AG10803 (cell line): ENCODE data around the gene IGFBP6.
A peak's percentile ranks its signal among the peaks of the same experiment; 100 is the strongest.

Source experiments
- DNase-seq: peaks from one replicate; pipeline ENCODE4 v3.0.0; 2010; ENCODE audit warnings: low read depth
- H3K4me3 ChIP-seq: 2 replicates; pipeline ENCODE4 v1.5.1; 2011; ENCODE audit warnings: mild to moderate bottlenecking, low read length, control low read depth
- TF ChIP-seq, protein P1 (sequence below): conservative IDR thresholded peaks from 2 replicates; pipeline ENCODE4 v1.5.1; 2011; ENCODE audit warnings: mild to moderate bottlenecking, low read length, control low read depth, inconsistent platforms

Gene IGFBP6

DNA sequence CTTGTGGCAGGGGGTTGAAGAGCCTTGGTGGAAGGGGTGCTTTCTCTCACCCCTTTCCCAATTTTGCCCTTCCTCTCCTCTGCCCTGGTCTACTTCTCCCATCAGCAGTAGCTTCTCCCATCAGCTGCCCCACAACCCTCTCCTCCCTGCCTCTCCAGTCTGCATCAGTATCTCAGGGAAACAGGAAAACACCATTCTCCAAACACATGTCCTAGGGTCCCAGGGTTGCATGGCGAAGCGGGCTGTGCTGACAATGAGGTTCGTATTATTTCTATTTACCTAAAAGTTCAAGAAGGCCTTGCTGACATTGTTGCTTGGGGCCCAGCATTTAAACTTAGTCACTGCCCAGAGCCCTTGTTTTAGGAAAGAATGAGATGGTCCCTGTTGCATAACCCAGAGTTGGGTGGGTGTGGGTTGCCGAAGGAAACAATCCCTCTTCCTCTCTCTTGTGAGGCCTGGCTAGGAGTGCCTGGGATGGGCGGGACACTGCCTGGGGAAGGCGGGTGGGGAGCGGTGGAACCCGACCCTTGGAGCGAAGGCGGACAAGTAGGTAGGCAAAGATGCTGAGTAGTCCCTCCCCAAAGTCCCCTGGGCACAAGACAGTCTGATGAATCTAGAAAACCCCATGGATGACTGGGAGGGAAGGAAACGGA is 1.3 kb upstream of the IGFBP6 start:
- peak overlapping the region; percentile 64 for H3K4me3 ChIP-seq
- TF ChIP-seq, protein P1, sequence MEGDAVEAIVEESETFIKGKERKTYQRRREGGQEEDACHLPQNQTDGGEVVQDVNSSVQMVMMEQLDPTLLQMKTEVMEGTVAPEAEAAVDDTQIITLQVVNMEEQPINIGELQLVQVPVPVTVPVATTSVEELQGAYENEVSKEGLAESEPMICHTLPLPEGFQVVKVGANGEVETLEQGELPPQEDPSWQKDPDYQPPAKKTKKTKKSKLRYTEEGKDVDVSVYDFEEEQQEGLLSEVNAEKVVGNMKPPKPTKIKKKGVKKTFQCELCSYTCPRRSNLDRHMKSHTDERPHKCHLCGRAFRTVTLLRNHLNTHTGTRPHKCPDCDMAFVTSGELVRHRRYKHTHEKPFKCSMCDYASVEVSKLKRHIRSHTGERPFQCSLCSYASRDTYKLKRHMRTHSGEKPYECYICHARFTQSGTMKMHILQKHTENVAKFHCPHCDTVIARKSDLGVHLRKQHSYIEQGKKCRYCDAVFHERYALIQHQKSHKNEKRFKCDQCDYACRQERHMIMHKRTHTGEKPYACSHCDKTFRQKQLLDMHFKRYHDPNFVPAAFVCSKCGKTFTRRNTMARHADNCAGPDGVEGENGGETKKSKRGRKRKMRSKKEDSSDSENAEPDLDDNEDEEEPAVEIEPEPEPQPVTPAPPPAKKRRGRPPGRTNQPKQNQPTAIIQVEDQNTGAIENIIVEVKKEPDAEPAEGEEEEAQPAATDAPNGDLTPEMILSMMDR = no peak
- peak; percentile 92 for DNase-seq

DNA sequence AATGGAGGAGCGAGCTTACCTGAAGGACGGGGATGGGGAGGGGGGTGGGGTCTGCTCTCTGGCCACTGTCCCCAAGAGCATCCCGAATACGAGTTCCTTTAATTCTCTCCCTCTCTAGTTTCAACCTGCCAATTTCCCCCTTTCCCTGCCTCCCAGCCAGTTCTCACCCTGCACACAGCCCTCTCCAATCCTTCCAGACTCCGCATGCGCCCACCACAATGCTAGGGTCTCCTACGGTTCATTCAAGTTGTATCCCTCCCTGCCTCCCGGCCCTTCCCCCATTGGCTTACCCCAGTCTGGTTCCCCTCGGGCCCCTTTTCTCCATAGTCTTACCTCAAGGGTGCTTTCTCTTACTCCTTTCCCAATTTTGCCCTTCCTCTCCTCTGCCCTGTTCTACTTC is 708 bp upstream of the IGFBP6 start:
- DNase-seq = no peak
- H3K4me3 ChIP-seq = peak overlapping the region; percentile 64
- TF ChIP-seq, protein P1 = no peak

DNA sequence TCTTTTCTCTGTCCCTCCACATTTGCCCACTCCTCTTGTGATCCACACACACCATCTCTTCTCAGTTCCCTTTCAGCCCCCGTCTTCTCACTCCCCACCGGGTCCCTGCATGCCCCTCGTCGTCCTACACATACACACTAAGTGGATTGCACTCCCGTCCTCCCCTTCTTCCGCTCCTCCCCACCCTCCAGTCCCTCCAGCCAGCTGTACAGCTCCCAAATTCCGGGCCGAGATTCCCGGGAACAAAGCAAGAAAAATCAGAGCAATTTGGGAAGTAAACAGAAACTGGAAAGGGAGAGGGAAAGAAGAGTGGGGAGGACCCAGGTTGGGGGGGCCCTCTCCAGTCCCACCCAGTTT is 282 bp upstream of the IGFBP6 start:
- TF ChIP-seq, protein P1 = no peak
- DNase-seq = peak; percentile 40
- peak overlapping the region; percentile 64 for H3K4me3 ChIP-seq

DNA sequence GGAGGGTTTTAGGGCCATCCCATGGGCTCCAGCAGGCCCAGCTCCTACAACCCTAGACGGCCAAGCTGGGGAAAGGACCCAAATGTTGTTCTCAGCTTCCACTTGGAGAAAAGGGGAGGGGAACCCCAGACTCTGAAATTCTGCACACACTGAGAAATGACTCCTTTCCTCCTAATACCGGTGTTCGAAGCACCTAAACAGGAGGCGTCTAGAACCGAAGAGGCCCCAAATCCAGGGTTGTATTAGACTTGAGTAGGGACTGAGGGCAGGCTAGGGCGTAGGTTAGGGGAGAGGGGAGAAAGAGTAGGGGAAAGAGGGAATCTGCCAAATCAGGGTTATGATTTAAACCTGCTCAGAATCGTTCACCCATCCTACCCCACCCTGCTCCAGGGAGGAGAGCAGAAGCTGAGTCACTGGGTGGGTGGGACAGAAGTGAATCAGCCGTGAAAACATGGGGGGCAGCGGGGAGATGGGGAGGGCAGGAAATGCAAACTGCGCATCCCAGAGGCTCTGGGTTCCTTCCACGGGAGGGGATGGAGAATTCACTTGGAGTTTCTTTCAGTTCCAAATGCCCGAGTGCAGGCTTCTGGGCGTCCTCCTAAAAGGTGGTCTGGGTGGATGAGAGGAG is 1.0 kb downstream of the IGFBP6 start:
- peak; percentile 72 for DNase-seq
- TF ChIP-seq, protein P1 = no peak
- H3K4me3 ChIP-seq = peak overlapping the region; percentile 64

DNA sequence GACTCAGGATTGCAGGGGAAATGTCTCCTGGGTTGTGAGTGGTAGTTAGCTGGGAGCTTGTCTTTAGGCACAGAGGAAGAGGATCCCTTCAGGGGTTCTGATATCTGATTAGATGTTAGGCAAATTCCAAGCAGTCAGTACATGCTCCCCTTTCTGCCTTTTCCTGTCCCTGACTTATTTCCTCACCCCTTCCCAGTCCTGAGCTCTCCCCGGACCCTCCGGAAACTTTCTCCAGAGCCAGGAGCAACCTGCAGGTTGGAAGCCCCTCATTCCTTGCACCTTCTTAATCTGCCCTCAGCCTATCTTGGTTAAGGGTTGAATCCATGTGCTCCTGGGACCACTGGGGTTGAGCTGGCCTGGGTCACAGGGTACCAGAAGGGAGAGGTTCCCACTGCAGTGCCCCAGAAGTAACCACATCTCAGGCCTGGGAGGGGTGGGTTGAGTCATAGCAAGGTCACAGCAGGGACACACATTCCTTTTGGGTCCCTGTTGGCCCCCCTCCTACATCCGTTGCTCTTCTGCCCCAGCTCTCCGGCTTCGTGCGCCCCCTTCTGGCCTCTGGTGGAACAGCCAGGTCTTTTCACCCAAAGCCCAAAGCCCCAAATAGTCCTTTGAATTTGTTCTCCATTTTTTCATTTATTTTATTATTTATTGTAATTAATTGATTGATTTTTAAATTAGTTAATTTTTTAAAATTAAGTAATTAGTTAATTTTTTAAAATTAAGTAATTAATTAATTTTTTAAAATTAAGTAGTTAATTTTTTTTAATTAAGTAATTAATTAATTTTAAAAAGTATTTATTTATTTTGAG is 1.8 kb downstream of the IGFBP6 start:
- DNase-seq = peak; percentile 98
- TF ChIP-seq, protein P1 = peak; percentile 98
- peak overlapping the region; percentile 64 for H3K4me3 ChIP-seq

DNA sequence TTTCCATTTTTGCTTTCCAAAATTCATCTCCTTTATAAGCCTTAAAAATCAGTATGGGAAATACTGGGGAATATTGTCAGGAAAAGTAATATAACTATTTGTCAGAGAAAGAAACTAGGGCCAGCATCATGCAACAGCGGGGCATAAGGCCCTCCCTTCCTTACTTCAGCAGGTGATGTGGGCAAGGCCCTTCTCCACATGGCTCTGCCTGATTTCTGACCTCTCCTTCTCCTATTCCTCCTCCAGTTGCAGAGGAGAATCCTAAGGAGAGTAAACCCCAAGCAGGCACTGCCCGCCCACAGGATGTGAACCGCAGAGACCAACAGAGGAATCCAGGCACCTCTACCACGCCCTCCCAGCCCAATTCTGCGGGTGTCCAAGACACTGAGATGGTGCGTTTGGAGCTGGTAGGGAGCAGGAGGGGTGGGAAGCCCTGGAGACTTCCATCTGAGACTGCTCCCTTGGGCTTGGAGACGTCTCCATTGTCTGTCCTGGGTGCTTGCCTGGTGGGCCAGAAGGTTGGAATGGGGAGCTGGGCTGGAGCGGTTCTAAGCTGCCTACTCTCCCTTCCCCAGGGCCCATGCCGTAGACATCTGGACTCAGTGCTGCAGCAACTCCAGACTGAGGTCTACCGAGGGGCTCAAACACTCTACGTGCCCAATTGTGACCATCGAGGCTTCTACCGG is 3.1 kb downstream of the IGFBP6 start:
- DNase-seq = no peak
- TF ChIP-seq, protein P1 = no peak
- H3K4me3 ChIP-seq = no peak overlapping the region
